DND-41 (cell line): Measurements from ENCODE around the gene DPH3.

Experiments
- EZH2 ChIP-seq: IDR thresholded peaks from 3 replicates; pipeline ENCODE4 v1.6.1; 2012; ENCODE audit warnings: borderline replicate concordance, low read depth, mild to moderate bottlenecking, moderate library complexity, low read length, inconsistent platforms; ENCODE audit not compliant: severe bottlenecking
- TF ChIP-seq, protein P1 (sequence below): IDR thresholded peaks from 2 replicates; pipeline ENCODE4 v1.5.1; 2012; ENCODE audit warnings: borderline replicate concordance, low read length, moderate library complexity, mild to moderate bottlenecking; ENCODE audit not compliant: poor library complexity, severe bottlenecking; ENCODE audit errors: extremely low read depth

- TF ChIP-seq, protein P1, sequence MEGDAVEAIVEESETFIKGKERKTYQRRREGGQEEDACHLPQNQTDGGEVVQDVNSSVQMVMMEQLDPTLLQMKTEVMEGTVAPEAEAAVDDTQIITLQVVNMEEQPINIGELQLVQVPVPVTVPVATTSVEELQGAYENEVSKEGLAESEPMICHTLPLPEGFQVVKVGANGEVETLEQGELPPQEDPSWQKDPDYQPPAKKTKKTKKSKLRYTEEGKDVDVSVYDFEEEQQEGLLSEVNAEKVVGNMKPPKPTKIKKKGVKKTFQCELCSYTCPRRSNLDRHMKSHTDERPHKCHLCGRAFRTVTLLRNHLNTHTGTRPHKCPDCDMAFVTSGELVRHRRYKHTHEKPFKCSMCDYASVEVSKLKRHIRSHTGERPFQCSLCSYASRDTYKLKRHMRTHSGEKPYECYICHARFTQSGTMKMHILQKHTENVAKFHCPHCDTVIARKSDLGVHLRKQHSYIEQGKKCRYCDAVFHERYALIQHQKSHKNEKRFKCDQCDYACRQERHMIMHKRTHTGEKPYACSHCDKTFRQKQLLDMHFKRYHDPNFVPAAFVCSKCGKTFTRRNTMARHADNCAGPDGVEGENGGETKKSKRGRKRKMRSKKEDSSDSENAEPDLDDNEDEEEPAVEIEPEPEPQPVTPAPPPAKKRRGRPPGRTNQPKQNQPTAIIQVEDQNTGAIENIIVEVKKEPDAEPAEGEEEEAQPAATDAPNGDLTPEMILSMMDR = no peak
- TF ChIP-seq EZH2 = no peak
Observed at GRCh38 chr3:16222547-16222946, 42.2 kb downstream of the DPH3 start.
